Measurements from ENCODE around the gene CDH13.

- TF ChIP-seq, protein P1, sequence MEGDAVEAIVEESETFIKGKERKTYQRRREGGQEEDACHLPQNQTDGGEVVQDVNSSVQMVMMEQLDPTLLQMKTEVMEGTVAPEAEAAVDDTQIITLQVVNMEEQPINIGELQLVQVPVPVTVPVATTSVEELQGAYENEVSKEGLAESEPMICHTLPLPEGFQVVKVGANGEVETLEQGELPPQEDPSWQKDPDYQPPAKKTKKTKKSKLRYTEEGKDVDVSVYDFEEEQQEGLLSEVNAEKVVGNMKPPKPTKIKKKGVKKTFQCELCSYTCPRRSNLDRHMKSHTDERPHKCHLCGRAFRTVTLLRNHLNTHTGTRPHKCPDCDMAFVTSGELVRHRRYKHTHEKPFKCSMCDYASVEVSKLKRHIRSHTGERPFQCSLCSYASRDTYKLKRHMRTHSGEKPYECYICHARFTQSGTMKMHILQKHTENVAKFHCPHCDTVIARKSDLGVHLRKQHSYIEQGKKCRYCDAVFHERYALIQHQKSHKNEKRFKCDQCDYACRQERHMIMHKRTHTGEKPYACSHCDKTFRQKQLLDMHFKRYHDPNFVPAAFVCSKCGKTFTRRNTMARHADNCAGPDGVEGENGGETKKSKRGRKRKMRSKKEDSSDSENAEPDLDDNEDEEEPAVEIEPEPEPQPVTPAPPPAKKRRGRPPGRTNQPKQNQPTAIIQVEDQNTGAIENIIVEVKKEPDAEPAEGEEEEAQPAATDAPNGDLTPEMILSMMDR (IDR thresholded peaks at IDR 0.05): no peak
- no peak for TF ChIP-seq POLR2A (IDR thresholded peaks at IDR 0.05)
- no peak for TF ChIP-seq EP300 (IDR thresholded peaks at IDR 0.05)
Observed at GRCh38 chr16:82735673-82736091, 108.9 kb downstream of the CDH13 start.
